ENCODE data around the gene FRG1. TPM values are rescaled to one million over a fixed set of nuclear protein-coding genes. Genes with fewer than 3 reads are reported as not detected.
A peak's percentile ranks its signal among the peaks of the same experiment; 100 is the strongest.
"Not testable (repeated sequence)": the region's sequence is repeated elsewhere in the genome, so short reads cannot be mapped to it uniquely, and the experiment has no call there.

Gene FRG1
- total RNA-seq, 1 donor from 2014 or later = 33.4 TPM

- not testable (repeated sequence) for H3K36me3 Mint-ChIP-seq (ENCODE audit: low read depth, unreplicated experiment); H3K4me1 ChIP-seq (ENCODE audit: insufficient read depth, low read length); H3K9me3 Mint-ChIP-seq (ENCODE audit: unreplicated experiment); H3K4me2 ChIP-seq (ENCODE audit: low read length); H3K79me2 ChIP-seq (ENCODE audit: insufficient read depth, low read length); H3K27ac Mint-ChIP-seq (ENCODE audit: unreplicated experiment); H2AFZ ChIP-seq (ENCODE audit: low read depth, low read length); FAIRE-seq; H3K27me3 ChIP-seq (ENCODE audit: insufficient read depth, low read length); H3K9ac ChIP-seq (ENCODE audit: low read length); H3K27ac ChIP-seq (ENCODE audit: low read depth, low read length); H3K4me3 Mint-ChIP-seq (ENCODE audit: unreplicated experiment); H3K36me3 ChIP-seq (ENCODE audit: insufficient read depth, low read length); H4K20me1 ChIP-seq (ENCODE audit: insufficient read depth, low read length); H3K9me3 ChIP-seq (ENCODE audit: insufficient read depth, low read depth, low read length); H3K4me1 Mint-ChIP-seq (ENCODE audit: low read depth, unreplicated experiment); H3K27me3 Mint-ChIP-seq (ENCODE audit: low read depth, unreplicated experiment); H3K4me3 ChIP-seq (ENCODE audit: insufficient read depth, low read depth, low read length)
- TF ChIP-seq CTCF (IDR thresholded peaks at IDR 0.05; ENCODE audit: insufficient read depth, low read depth, low read length) = peak; percentile 62
- DNase-seq (ENCODE audit: low read depth) = peak; percentile 25
Measured at GRCh38 chr4:189904420-189905027, 36.1 kb upstream of the FRG1 start.

DNA sequence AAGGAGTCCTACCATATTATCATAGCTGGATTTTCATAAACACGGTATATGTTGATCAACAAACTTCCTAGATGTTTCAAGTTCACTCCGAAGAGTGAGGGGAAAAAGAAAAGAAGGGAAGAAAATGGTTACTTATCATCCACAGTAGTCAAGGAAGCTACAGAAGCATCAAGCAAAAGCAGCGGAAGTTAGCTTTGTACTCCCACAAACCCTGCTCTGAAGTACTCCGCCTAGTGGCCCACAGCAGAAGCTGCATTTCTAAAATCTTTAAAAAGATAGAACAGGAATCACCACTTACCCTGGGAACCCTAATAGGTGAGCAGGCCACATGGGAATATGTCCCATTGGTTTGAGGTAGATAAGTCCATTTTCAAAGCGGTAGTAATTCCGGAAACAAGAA is 28.5 kb upstream of the FRG1 start:
- Mint-ChIP-seq H3K27me3 (ENCODE audit: low read depth, unreplicated experiment) (no peaks in the 10 kb centered on the region), H3K27ac (ENCODE audit: unreplicated experiment) (no peak overlapping the region), H3K9me3 (ENCODE audit: unreplicated experiment) (peaks cover 6% of the 10 kb centered on the region), H3K4me3 (ENCODE audit: unreplicated experiment) (no peak overlapping the region), H3K36me3 (ENCODE audit: low read depth, unreplicated experiment) (no peaks in the 10 kb centered on the region), H3K4me1 (ENCODE audit: low read depth, unreplicated experiment) (no peaks in the 10 kb centered on the region)
- Histone ChIP-seq H3K4me3 (ENCODE audit: insufficient read depth, low read depth, low read length) (no peak overlapping the region), H3K9me3 (ENCODE audit: insufficient read depth, low read depth, low read length) (no peaks in the 10 kb centered on the region), H3K27me3 (ENCODE audit: insufficient read depth, low read length) (no peaks in the 10 kb centered on the region), H3K27ac (ENCODE audit: low read depth, low read length) (no peak overlapping the region), H3K79me2 (ENCODE audit: insufficient read depth, low read length) (no peaks in the 10 kb centered on the region), H3K4me2 (ENCODE audit: low read length) (no peak overlapping the region), H3K36me3 (ENCODE audit: insufficient read depth, low read length) (no peaks in the 10 kb centered on the region), H3K4me1 (ENCODE audit: insufficient read depth, low read length) (no peaks in the 10 kb centered on the region), H3K9ac (ENCODE audit: low read length) (no peak overlapping the region), H4K20me1 (ENCODE audit: insufficient read depth, low read length) (no peaks in the 10 kb centered on the region), H2AFZ (ENCODE audit: low read depth, low read length) (no peak overlapping the region)
- DNase-seq (ENCODE audit: low read depth) = no peak
- no peak for FAIRE-seq
- TF ChIP-seq EZH2 (IDR thresholded peaks at IDR 0.05; ENCODE audit: insufficient read depth, low read length) (no peak), CTCF (IDR thresholded peaks at IDR 0.05; ENCODE audit: insufficient read depth, low read depth, low read length) (peak; percentile 25)

GRCh38 chr4:189917161-189917891 is 23.3 kb upstream of the FRG1 start:
- Histone ChIP-seq H3K4me3 (ENCODE audit: insufficient read depth, low read depth, low read length) (no peak overlapping the region), H2AFZ (ENCODE audit: low read depth, low read length) (no peak overlapping the region), H3K27me3 (ENCODE audit: insufficient read depth, low read length) (no peaks in the 10 kb centered on the region), H3K79me2 (ENCODE audit: insufficient read depth, low read length) (no peaks in the 10 kb centered on the region), H3K9ac (ENCODE audit: low read length) (no peak overlapping the region), H3K9me3 (ENCODE audit: insufficient read depth, low read depth, low read length) (no peaks in the 10 kb centered on the region), H3K4me2 (ENCODE audit: low read length) (no peak overlapping the region), H3K4me1 (ENCODE audit: insufficient read depth, low read length) (no peaks in the 10 kb centered on the region), H3K27ac (ENCODE audit: low read depth, low read length) (no peak overlapping the region), H4K20me1 (ENCODE audit: insufficient read depth, low read length) (no peaks in the 10 kb centered on the region), H3K36me3 (ENCODE audit: insufficient read depth, low read length) (no peaks in the 10 kb centered on the region)
- Mint-ChIP-seq H3K27me3 (ENCODE audit: low read depth, unreplicated experiment) (no peaks in the 10 kb centered on the region), H3K36me3 (ENCODE audit: low read depth, unreplicated experiment) (no peaks in the 10 kb centered on the region), H3K4me1 (ENCODE audit: low read depth, unreplicated experiment) (no peaks in the 10 kb centered on the region), H3K27ac (ENCODE audit: unreplicated experiment) (no peak overlapping the region), H3K9me3 (ENCODE audit: unreplicated experiment) (peaks cover 15% of the 10 kb centered on the region), H3K4me3 (ENCODE audit: unreplicated experiment) (no peak overlapping the region)
- TF ChIP-seq CTCF (IDR thresholded peaks at IDR 0.05; ENCODE audit: insufficient read depth, low read depth, low read length) (no peak), EZH2 (IDR thresholded peaks at IDR 0.05; ENCODE audit: insufficient read depth, low read length) (no peak)
- no peak for FAIRE-seq
- DNase-seq (ENCODE audit: low read depth) = no peak

Measured in astrocyte (in vitro differentiated cells and primary cell).